Activated naive CD4-positive, alpha-beta T cell treated with Interleukin-2 at 50 U/mL for 16 hours (primary cell): ENCODE measurements around the gene ASTN2.

Source experiments
- DNase-seq: peaks from one replicate; pipeline ENCODE4 v3.0.0-alpha.2; 2020

The ASTN2 gene

GRCh38 chr9:116641292-116642059 is 773.4 kb downstream of the ASTN2 start:
- DNase-seq = no peak

DNA sequence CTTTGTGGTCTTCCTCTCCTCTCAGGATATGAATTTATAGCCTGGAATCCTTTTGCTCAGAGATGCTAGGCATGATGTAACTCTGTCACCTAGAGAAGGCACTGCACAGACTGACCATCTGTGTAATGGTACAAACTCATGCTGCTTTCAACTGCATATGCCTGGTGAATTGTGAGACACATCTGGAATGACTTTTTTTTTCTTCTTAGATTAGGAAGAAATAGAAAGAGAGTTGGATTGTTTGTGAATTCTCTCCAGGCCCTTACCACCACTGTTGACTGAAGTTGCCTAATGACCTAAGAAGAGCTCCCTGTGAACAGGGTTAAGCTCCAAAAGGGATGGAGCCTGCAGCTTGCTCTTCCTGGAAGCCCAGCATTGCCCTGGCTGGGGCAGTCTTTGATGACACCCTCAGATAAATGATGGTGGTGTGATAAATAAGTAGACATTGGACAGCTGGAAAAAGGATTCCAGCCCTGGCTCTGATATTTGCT is 775.6 kb downstream of the ASTN2 start:
- no peak for DNase-seq

- no peak for DNase-seq
Observed at GRCh38 chr9:116635908-116636307, 778.9 kb downstream of the ASTN2 start.

DNA sequence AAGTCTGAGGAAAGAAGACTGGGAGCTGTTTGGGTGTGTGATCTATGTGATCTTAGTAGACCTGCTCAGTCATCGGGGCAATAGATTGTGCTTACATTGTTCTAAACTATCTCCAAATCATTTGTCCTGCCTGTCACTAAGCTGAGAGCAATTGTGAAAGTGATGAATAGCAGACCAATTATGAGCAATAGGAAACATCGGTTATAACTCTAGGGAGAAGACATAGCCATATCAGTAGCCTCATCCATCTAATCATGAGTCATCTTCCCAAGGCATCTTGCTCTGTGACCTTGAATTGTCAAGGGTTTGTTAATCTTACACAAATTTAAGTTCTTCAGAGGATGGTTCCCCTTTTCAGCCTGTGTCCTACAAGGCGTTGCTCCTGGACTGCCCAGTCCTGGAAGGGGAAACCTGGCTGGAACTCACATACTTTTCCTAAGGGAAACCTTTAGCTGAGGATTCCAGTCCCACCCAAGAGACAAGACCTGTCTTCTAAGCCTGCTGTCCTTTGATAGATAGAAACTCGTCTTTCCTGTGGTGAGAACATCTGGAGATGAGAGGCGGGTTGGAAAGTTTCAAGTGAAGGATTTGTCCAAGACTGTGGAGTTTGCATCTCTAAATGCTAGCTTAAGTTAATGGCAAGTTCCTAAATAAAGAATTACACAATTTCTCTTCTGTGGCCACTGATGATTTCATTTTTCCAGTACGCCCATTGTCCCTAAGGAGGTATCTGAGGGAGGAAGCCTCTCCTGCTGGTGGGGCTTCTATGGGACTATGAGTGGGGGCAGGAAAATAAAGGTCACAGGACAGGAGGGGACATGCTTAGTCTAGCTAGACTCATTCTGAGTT is 781.6 kb downstream of the ASTN2 start:
- DNase-seq = no peak

DNA sequence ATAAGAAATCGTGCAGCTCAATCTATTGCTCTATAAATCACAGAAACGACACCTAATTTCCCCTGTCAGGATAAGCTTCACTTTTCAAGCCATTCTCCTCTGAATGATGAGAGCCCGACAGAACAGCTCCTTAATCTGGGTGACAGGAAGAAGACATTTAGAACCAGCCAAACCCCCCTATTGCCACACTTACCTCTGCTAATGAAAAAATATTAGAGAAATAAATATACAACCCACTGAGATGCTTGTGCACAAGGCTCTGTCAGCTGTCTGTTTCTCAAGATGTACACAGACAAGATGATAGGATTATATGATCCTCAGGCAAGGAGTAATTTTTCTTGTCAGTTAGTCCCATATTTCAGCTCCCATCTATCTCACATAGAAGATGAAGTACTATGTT is 785.2 kb downstream of the ASTN2 start:
- no peak for DNase-seq

GRCh38 chr9:116628716-116629115 is 786.1 kb downstream of the ASTN2 start:
- no peak for DNase-seq

DNA sequence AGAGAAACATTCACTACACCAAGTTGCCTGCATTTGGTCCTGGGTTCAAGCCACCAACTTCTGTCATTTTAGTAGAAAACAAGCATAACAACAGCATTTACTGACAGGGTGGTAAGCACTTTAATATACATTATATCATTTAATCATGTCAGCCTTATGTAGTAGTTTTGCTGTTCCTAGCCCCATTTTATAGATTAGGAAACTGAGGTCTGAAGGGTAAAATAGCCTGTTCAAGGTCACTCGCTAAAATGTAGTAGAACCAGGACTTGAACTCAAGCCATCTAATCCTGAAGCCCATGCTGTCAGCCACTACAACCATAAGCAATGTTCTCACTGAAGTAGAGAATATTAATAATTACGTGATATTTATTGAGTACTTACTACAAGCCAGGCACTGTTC is 787.4 kb downstream of the ASTN2 start:
- no peak for DNase-seq

DNA sequence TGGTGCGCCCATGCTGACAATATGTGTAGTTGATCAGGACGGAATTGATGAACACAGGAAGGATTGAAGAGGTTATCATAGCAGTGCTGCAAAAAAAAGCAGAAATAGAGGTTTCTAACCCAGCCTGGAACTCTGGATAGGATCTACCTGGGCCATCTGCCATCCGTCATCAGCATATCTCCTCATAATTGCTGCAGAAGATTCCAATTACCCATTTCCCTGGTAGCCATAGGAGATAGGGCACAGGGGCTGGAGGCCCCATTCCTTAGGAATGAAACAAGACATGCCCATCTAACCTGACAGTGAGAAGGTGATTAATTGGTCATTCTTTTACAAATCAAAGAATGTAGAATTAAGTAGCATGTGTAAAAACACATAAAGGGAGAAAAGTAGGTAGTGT is 788.1 kb downstream of the ASTN2 start:
- DNase-seq = no peak

GRCh38 chr9:116623715-116624114 is 791.1 kb downstream of the ASTN2 start:
- DNase-seq = no peak

- no peak for DNase-seq
Observed at GRCh38 chr9:116617389-116617788, 797.5 kb downstream of the ASTN2 start.

- no peak for DNase-seq
Observed at GRCh38 chr9:116616304-116616914, 798.4 kb downstream of the ASTN2 start.

- no peak for DNase-seq
Observed at GRCh38 chr9:116608064-116608463, 806.8 kb downstream of the ASTN2 start.

DNA sequence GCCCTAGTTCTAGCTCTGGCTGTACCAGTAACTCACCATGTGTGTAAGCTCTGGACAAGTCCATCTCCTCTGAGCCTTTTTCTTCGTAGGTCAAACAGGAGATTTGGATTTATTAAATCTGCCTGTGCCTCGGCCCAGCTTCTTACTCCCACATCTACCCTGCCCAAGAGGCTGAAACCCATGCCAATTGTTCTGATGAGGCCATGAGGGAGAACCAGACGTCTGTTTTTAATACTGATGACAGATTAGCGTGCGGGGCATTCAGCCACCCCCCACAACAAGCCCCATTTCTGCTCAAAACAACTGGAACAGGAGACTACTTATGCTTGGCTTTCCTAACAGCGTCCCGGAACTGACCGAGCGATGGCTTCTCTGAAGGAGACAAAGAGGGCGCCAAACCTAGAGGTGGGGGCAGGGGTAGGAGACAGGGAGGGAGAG is 808.9 kb downstream of the ASTN2 start:
- no peak for DNase-seq

GRCh38 chr9:116605060-116605459 is 809.8 kb downstream of the ASTN2 start:
- no peak for DNase-seq

GRCh38 chr9:116604251-116604650 is 810.6 kb downstream of the ASTN2 start:
- DNase-seq = no peak

GRCh38 chr9:116599342-116599884 is 815.4 kb downstream of the ASTN2 start:
- no peak for DNase-seq

GRCh38 chr9:116596646-116597045 is 818.2 kb downstream of the ASTN2 start:
- no peak for DNase-seq

DNA sequence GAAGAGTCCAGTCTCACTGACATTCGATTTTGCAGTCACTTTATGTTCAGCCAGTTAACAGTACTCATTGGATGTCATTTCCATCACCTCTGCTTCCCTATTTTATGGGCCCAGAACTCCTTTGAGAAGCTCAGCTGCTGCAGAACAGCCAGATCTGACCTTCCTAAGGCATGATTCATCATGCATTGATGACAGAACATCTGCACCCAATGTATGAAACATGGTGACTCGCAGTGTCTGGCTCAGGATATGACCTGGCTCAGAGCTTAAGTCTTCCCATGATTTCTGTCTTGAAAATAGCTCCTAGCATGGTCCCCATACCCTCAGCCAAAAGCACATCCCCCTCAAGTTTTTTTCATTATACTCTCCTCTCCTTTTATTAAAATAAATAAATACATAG is 820.3 kb downstream of the ASTN2 start:
- DNase-seq = no peak

- no peak for DNase-seq
Observed at GRCh38 chr9:116592970-116593369, 821.9 kb downstream of the ASTN2 start.

DNA sequence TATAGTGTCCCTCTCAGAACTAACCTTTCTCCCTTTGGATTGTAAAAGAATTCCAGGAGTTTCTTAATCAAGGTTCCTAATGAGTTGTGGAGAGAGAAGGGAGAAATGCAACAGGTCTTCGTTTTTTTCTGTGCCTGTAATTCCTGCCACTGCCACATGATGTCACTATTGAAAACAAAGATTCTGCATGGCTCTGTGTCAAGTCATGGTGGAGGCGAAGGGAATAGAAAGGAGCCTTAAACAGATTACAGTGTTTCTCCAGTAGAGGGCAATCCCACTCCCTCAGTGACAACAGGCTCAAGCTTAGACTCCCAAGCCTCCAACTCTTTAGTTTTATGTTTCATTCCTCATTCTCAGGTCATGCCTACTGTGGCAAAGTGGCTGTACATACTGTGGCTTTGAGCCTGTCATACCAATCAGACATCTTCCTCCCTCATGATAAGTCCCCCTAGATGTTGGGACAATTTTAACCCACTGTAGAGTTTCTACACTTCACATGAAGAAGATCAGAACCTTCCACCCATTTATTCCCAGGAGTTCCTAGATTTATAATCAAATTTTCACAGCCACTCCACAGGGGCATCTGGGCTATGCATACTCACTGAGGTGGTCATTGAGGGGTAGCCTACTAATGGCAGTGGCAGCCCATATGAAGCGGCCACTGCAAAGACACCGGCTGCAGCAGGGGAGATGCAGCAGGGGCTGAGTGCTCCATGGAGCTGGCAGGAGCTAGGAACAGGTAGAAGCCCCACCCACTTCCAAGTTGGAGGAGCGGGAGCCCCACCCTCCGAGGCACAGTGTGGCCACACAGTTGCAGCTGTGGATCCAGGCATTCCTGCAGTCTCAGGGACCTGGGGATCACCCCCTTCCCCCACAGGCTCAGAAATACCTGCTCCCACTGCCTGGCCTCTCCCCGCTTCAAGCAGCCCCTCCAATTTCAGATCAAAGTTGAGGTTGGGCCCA is 825.2 kb downstream of the ASTN2 start:
- DNase-seq = no peak

DNA sequence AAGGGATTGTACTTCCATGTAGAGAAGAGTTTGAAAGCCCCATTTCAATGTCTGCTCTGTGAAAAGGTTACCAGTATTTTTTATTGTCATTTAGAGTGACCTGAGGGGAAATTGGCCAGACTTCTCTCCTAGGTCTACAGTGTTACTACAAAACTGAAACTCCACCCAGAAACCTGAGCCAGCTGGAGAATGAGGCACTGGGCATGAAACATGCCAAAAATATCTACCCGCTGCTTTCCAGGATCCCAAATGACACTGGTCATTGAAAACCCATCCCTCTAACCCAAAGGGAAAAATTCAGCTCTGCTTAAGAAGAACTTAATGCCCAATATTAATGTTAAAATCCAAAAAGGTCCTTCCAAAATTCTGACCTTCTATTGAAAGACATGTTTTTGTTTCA is 826.9 kb downstream of the ASTN2 start:
- no peak for DNase-seq

DNA sequence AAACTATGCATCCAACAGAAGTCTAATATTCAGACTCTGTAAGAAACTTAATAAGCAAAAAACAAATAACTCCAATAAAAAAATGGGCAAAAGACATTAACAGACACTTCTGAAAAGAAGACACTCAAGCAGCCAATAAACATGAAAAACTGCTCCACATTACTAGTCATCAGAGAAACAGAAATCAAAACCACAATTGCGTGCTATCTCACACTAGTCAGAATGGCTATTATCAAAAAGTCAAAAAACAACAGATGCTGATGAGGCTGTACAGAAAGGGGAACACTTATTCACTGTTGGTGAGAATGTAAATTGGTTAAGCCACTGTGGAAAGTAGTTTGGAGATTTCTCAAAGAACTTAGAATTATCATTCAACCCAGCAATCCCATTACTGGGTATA is 829.0 kb downstream of the ASTN2 start:
- DNase-seq = no peak
